Measurements from ENCODE around the gene MSRB2.

The MSRB2 gene

DNA sequence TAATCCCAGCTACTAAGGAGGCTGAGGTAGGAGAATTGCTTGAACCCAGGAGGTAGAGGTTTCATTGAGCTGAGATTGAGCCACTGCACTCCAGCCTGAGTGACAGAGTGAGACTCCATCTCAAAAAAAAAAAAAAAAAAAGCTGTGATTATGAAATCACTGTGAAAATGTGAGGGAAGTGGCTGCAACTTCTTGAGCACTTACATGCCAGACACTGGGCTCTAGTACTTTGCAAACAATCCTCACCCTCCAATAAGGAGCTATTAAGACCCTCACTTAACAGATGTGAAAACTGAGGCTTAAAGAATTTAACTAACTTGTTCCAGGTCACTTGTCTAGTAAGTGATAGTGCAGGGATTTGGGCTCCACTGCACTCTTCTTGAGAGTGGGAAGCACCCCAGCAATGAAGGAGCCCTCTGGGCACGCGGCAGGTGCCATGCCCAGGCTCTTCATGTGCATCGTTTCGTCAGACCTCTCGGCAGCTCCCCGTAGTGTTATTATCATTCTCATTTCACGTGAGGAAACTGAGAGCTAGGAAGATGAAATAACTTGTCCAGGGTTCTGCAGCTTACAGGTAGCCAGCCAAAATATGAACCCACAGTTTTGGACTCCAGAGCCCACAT, 19.0 kb downstream of the MSRB2 start:
- Mint-ChIP-seq H3K36me3 (ENCODE audit: low read depth) (peaks cover 36% of the 10 kb centered on the region), H3K4me3 (no peak overlapping the region), H3K4me1 (ENCODE audit: low read depth) (peaks cover 10% of the 10 kb centered on the region), H3K9me3 (no peaks in the 10 kb centered on the region), H3K27ac (no peak overlapping the region), H3K27me3 (no peaks in the 10 kb centered on the region)
- intact Hi-C loops (cut with micrococcal nuclease) = no loop called here

DNA sequence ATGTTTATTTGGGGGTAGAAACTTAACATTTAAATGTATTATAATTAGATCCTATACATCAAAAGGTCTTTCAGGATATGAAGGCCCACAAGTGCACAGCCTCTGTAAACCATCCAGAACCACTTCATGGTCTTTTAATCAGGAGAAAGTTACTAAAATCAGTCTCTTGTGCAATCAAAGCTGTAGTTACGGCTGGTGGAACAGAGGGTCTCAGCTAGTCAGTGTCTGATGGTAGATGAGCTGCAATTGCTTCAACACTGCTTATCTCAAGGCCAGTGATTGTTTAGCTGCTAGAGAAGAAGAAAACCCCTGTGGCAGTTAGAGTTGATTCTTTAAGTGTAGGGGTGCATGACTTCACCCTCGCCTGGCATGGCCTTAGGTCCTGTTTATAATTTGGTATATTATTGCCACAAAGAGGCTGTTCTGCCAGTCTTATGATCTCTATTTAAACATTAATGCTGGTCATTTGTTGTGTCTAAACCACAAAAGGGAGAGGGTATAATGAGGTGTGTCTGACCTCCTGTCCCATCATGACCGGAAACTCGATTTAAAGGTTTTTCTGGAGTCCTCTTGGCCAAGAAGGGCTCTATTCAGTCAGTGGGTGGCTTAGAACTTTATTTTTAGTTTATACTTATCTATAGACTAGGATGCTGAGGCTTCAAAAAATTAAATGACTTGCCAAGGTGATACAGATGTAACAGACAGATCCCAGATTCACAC, 21.3 kb downstream of the MSRB2 start:
- H3K36me3 Mint-ChIP-seq (ENCODE audit: low read depth) = peaks cover 57% of the 10 kb centered on the region
- H3K27ac Mint-ChIP-seq = no peak overlapping the region
- H3K4me3 Mint-ChIP-seq = no peak overlapping the region
- intact Hi-C loops (cut with micrococcal nuclease) = no loop called here
- no peaks in the 10 kb centered on the region for H3K9me3 Mint-ChIP-seq
- H3K27me3 Mint-ChIP-seq = no peaks in the 10 kb centered on the region
- H3K4me1 Mint-ChIP-seq (ENCODE audit: low read depth) = peaks cover 10% of the 10 kb centered on the region

DNA sequence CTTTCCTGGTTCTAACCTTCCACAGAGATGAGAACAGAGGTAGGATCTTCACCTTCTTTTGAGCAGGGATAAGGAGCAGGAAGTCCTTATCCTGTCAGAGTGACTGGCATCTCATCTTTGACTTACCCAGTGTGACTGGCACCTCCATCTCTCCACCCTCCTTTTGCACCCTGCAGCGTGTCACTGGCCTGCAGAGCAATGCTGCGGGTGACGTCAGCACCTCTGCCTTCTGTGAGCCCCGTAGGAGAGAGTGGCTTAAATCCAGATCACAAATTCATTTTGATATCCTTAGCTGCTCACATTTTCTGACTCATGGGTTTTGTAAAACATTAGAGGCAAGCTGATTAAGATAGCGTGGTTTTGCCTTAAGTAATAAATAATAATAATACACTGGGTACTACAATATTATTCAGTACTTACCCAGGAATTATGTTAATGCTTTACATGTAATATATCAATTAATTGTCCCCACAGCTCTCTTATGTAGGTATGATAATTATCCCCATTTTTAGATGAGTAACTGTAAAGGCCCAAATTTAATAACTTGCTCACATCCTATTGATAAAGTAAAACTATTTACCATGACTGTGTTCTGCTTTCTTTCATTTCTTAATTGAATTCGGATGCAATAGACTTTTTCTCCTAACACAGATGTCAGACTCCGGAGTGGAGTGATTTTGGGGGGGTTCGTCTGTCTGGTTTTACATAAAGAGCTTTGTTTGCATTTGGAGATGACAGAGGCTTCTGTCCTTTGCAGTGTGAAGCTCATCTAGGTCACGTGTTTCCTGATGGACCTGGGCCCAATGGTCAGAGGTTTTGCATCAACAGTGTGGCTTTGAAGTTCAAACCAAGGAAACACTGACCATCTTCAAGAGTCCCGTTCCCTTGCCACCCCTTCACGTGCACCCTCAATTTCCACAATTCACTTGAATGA, 24.9 kb downstream of the MSRB2 start:
- Mint-ChIP-seq H3K4me3 (no peak overlapping the region), H3K36me3 (ENCODE audit: low read depth) (peaks cover 40% of the 10 kb centered on the region)

GRCh38 chr10:23121135-23121534, 25.8 kb downstream of the MSRB2 start:
- H3K9me3 Mint-ChIP-seq = no peaks in the 10 kb centered on the region
- no peaks in the 10 kb centered on the region for H3K4me1 Mint-ChIP-seq (ENCODE audit: low read depth)
- H3K36me3 Mint-ChIP-seq (ENCODE audit: low read depth) = peaks cover 40% of the 10 kb centered on the region
- H3K4me3 Mint-ChIP-seq = no peak overlapping the region
- no peaks in the 10 kb centered on the region for H3K27me3 Mint-ChIP-seq
- H3K27ac Mint-ChIP-seq = no peak overlapping the region
- intact Hi-C loops (cut with micrococcal nuclease) = no loop called here

More for the DNA sequence above, 24.9 kb downstream of the MSRB2 start:
- Mint-ChIP-seq H3K4me1 (ENCODE audit: low read depth) (peaks cover under 1% of the 10 kb centered on the region), H3K9me3 (no peaks in the 10 kb centered on the region), H3K27me3 (no peaks in the 10 kb centered on the region), H3K27ac (no peak overlapping the region)
- intact Hi-C loops (cut with micrococcal nuclease) = no loop called here

DNA sequence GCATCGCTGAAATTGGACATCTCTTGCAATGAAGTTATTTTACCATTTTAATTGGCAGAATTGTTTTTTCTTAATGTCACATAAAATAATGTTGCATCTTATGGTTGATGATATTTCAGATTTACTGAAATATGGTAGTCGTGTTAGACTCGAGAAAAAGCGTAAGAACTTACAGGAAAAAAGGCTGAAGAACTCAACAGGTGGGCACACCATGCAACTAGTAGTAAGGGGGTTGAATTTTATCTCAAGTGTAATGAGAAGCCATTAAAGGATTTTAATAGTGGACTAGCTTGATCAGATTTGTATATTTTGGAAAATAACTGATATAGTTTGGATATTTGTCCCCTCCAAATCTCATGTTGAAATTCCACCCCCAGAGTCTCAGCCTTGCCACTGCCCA, 41.1 kb downstream of the MSRB2 start:
- Mint-ChIP-seq H3K27me3 (peaks cover 2% of the 10 kb centered on the region), H3K9me3 (peaks cover 13% of the 10 kb centered on the region), H3K4me3 (no peak overlapping the region), H3K27ac (no peak overlapping the region), H3K4me1 (ENCODE audit: low read depth) (no peaks in the 10 kb centered on the region), H3K36me3 (ENCODE audit: low read depth) (no peaks in the 10 kb centered on the region)
- intact Hi-C loops (cut with micrococcal nuclease) = no loop called here

- Mint-ChIP-seq H3K27me3 (peaks cover 2% of the 10 kb centered on the region), H3K4me1 (ENCODE audit: low read depth) (no peaks in the 10 kb centered on the region), H3K9me3 (peaks cover 5% of the 10 kb centered on the region), H3K27ac (no peak overlapping the region), H3K36me3 (ENCODE audit: low read depth) (no peaks in the 10 kb centered on the region), H3K4me3 (no peak overlapping the region)
- intact Hi-C loops (cut with micrococcal nuclease) = no loop called here
Measured at GRCh38 chr10:23139677-23140076, 44.3 kb downstream of the MSRB2 start.

GRCh38 chr10:23141995-23142394, 46.6 kb downstream of the MSRB2 start:
- intact Hi-C loops (cut with micrococcal nuclease) = no loop called here
- Mint-ChIP-seq H3K9me3 (no peaks in the 10 kb centered on the region), H3K27ac (no peak overlapping the region), H3K27me3 (peaks cover 2% of the 10 kb centered on the region), H3K4me1 (ENCODE audit: low read depth) (no peaks in the 10 kb centered on the region), H3K4me3 (no peak overlapping the region), H3K36me3 (ENCODE audit: low read depth) (no peaks in the 10 kb centered on the region)

DNA sequence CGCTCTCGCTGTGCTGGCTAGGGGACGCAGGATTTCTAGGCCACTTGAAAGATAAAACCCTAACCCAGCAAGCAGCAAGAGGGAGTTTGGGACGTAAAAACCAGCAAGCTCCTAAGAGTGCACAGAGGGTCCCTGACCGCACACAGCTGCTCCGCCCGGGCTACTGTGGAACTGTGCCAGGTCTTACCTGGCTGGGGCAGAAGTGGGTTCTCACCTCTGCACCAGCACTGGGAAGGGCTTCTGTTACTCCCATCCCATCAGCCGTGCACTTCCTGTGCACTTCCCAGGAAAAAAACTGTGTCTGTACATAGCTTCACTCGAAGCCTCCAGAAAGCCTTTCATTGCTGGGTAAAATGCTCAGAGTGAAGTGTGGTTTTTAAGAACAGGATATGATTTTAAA, 50.9 kb downstream of the MSRB2 start:
- H3K27me3 Mint-ChIP-seq = no peaks in the 10 kb centered on the region
- intact Hi-C loops (cut with micrococcal nuclease) = no loop called here
- H3K9me3 Mint-ChIP-seq = no peaks in the 10 kb centered on the region
- no peaks in the 10 kb centered on the region for H3K4me1 Mint-ChIP-seq (ENCODE audit: low read depth)
- H3K27ac Mint-ChIP-seq = no peak overlapping the region
- no peak overlapping the region for H3K4me3 Mint-ChIP-seq
- H3K36me3 Mint-ChIP-seq (ENCODE audit: low read depth) = no peaks in the 10 kb centered on the region

- Mint-ChIP-seq H3K9me3 (no peaks in the 10 kb centered on the region), H3K4me3 (no peak overlapping the region), H3K36me3 (ENCODE audit: low read depth) (no peaks in the 10 kb centered on the region), H3K27me3 (no peaks in the 10 kb centered on the region), H3K4me1 (ENCODE audit: low read depth) (no peaks in the 10 kb centered on the region), H3K27ac (no peak overlapping the region)
- intact Hi-C loops (cut with micrococcal nuclease) = no loop called here
Measured at GRCh38 chr10:23147035-23147434, 51.7 kb downstream of the MSRB2 start.

DNA sequence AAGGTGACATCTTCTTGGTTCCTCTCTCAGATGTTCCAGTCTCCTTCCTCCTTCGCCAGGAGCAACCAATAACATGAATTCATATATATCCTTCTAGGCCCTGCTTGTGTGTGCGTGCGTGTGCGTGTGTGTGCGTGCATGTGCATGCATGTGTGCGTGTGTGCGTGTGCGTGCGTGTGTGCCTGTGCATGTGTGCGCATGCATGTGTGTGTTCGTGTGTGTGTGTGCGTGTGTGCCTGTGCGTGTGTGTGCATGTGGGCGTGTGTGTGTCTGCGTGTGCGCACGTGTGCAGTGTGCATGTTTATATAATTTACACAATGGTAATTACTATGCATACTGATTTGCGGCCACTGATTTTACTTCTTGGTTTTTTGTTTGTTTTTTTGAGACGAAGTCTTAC, 52.8 kb downstream of the MSRB2 start:
- intact Hi-C loops (cut with micrococcal nuclease) = no loop called here
- Mint-ChIP-seq H3K27ac (no peak overlapping the region), H3K27me3 (no peaks in the 10 kb centered on the region), H3K9me3 (no peaks in the 10 kb centered on the region), H3K4me1 (ENCODE audit: low read depth) (no peaks in the 10 kb centered on the region), H3K36me3 (ENCODE audit: low read depth) (no peaks in the 10 kb centered on the region), H3K4me3 (no peak overlapping the region)

- H3K27me3 Mint-ChIP-seq = no peaks in the 10 kb centered on the region
- no peak overlapping the region for H3K4me3 Mint-ChIP-seq
- no peaks in the 10 kb centered on the region for H3K36me3 Mint-ChIP-seq (ENCODE audit: low read depth)
- H3K4me1 Mint-ChIP-seq (ENCODE audit: low read depth) = no peaks in the 10 kb centered on the region
- H3K9me3 Mint-ChIP-seq = no peaks in the 10 kb centered on the region
- no peak overlapping the region for H3K27ac Mint-ChIP-seq
- intact Hi-C loops (cut with micrococcal nuclease) = no loop called here
Measured at GRCh38 chr10:23150091-23150490, 54.7 kb downstream of the MSRB2 start.

- no peak overlapping the region for H3K4me3 Mint-ChIP-seq
- intact Hi-C loops (cut with micrococcal nuclease) = no loop called here
- H3K9me3 Mint-ChIP-seq = no peaks in the 10 kb centered on the region
- no peaks in the 10 kb centered on the region for H3K4me1 Mint-ChIP-seq (ENCODE audit: low read depth)
- no peaks in the 10 kb centered on the region for H3K27me3 Mint-ChIP-seq
- H3K27ac Mint-ChIP-seq = no peak overlapping the region
- no peaks in the 10 kb centered on the region for H3K36me3 Mint-ChIP-seq (ENCODE audit: low read depth)
Measured at GRCh38 chr10:23150610-23151009, 55.2 kb downstream of the MSRB2 start.

- Mint-ChIP-seq H3K27ac (no peak overlapping the region), H3K27me3 (peaks cover 3% of the 10 kb centered on the region), H3K9me3 (no peaks in the 10 kb centered on the region), H3K4me1 (ENCODE audit: low read depth) (no peaks in the 10 kb centered on the region), H3K4me3 (no peak overlapping the region), H3K36me3 (ENCODE audit: low read depth) (no peaks in the 10 kb centered on the region)
- intact Hi-C loops (cut with micrococcal nuclease) = no loop called here
Measured at GRCh38 chr10:23151071-23151470, 55.7 kb downstream of the MSRB2 start.

- Mint-ChIP-seq H3K36me3 (ENCODE audit: low read depth) (no peaks in the 10 kb centered on the region), H3K27ac (no peak overlapping the region), H3K4me3 (no peak overlapping the region), H3K4me1 (ENCODE audit: low read depth) (no peaks in the 10 kb centered on the region), H3K9me3 (no peaks in the 10 kb centered on the region), H3K27me3 (peaks cover 9% of the 10 kb centered on the region)
- intact Hi-C loops (cut with micrococcal nuclease) = loop anchor here (5.0 kb wide), 2 partner anchors 1207 to 1362 kb away; no protein-coding TSS in a partner anchor
Measured at GRCh38 chr10:23155169-23155568, 59.8 kb downstream of the MSRB2 start.

Data from dendritic cell treated with granulocyte-macrophage colony-stimulating factor and Interleukin-4, amounts not matched to agents 40 ng/mL and 50 ng/mL, for 4 days (primary cell).